Gastroesophageal sphincter (tissue), 4 donors: ENCODE results near the gene CCDC61. TPM values are rescaled to one million over a fixed set of nuclear protein-coding genes. Genes with fewer than 3 reads are reported as not detected.

Experiments
- ATAC-seq: fragments of 150-250 bp; one replicate; pipeline ENCODE4 v1.9.1; 2016; ENCODE audit warnings: mild to moderate bottlenecking, moderate library complexity
- H3K27ac ChIP-seq, 4 donors: fragments of 200-600 bp; sonication (generic) in 3 of 4; 1 replicate in 3 of 4; 2 replicates in 1 of 4; pipeline ENCODE4 v1.5.1; 2016 to 2019
- H3K27me3 ChIP-seq: fragments of 200-600 bp; sonication (generic); one replicate; pipeline ENCODE4 v1.5.1; 2019
- H3K36me3 ChIP-seq, 2 donors: fragments of 200-600 bp; sonication (generic); one replicate each; pipeline ENCODE4 v1.5.1; 2019; ENCODE audit warnings: control low read depth in 1 of 2
- H3K4me1 ChIP-seq, 3 donors: fragments of 200-600 bp; sonication (generic); 1 replicate in 2 of 3; 2 replicates in 1 of 3; pipeline ENCODE4 v1.5.1; 2016 to 2019; ENCODE audit warnings: control low read depth in 2 of 3
- H3K4me3 ChIP-seq, 2 donors: fragments of 200-600 bp; sonication (generic); one replicate each; pipeline ENCODE4 v1.5.1; 2019; ENCODE audit warnings: mild to moderate bottlenecking in 1 of 2, moderate library complexity in 1 of 2
- H3K9me3 ChIP-seq, 3 donors: fragments of 200-600 bp; sonication (generic); one replicate each; pipeline ENCODE4 v1.5.1; 2017 to 2019; ENCODE audit warnings: control low read depth in 2 of 3
- EP300 ChIP-seq: sonication (generic); formaldehyde crosslinking; IDR thresholded peaks from one replicate; pipeline ENCODE4 v1.6.1; 2017; ENCODE audit warnings: antibody characterized with exemption, mild to moderate bottlenecking
- POLR2A ChIP-seq, 2 donors: fragments of 450-650 bp; IDR thresholded peaks; one replicate each; pipeline ENCODE4 v1.6.1; 2017; ENCODE audit warnings: antibody characterized with exemption in 2 of 2, mild to moderate bottlenecking in 2 of 2, moderate library complexity in 1 of 2
- POLR2AphosphoS5 ChIP-seq: sonication (generic); formaldehyde crosslinking; IDR thresholded peaks from one replicate; pipeline ENCODE4 v1.6.1; 2017; ENCODE audit warnings: antibody characterized with exemption
- WGBS, 2 donors: methylation state at CpG; one replicate each; pipeline ENCODE4 v1.1.5; 2018; ENCODE audit warnings: low coverage in 1 of 2; 5-methylcytosine and 5-hydroxymethylcytosine counted together
- total RNA-seq, 4 donors: library from RNA; depleted of rRNA; stranded (reverse); fragments of >200 nt; gene quantifications; one replicate each; pipeline ENCODE4 v1.1.0, GENCODE V29; 2016
- TF ChIP-seq, protein P1 (sequence below), 4 experiments: fragments of 200-600 bp in 2 of 4; fragments of 450-650 bp in 2 of 4; sonication (generic) in 1 of 4; IDR thresholded peaks; one replicate each; pipeline ENCODE4 v1.5.1; 2017 to 2019; ENCODE audit warnings: antibody characterized with exemption in 4 of 4, mild to moderate bottlenecking in 2 of 4, moderate library complexity in 2 of 4

The CCDC61 gene
- total RNA-seq, 4 donors from 2014 or later: 4.2 to 9.4 (median 6.4) TPM

- H3K36me3 ChIP-seq: no peaks in the 10 kb centered on the region
- no peaks in the 10 kb centered on the region for H3K9me3 ChIP-seq
- ATAC-seq: no peak
- TF ChIP-seq POLR2AphosphoS5 (no peak), EP300 (no peak), POLR2A (IDR thresholded peaks at IDR 0.05) (no peak)
- TF ChIP-seq, protein P1, sequence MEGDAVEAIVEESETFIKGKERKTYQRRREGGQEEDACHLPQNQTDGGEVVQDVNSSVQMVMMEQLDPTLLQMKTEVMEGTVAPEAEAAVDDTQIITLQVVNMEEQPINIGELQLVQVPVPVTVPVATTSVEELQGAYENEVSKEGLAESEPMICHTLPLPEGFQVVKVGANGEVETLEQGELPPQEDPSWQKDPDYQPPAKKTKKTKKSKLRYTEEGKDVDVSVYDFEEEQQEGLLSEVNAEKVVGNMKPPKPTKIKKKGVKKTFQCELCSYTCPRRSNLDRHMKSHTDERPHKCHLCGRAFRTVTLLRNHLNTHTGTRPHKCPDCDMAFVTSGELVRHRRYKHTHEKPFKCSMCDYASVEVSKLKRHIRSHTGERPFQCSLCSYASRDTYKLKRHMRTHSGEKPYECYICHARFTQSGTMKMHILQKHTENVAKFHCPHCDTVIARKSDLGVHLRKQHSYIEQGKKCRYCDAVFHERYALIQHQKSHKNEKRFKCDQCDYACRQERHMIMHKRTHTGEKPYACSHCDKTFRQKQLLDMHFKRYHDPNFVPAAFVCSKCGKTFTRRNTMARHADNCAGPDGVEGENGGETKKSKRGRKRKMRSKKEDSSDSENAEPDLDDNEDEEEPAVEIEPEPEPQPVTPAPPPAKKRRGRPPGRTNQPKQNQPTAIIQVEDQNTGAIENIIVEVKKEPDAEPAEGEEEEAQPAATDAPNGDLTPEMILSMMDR (IDR thresholded peaks at IDR 0.05): no peak
- H3K4me3 ChIP-seq: no peak overlapping the region
- H3K4me1 ChIP-seq: peaks cover 0 to 8% (median 6%) of the 10 kb centered on the region in 3 donors
- 80 to 92% methylated on average over 1 to 3 of the region's 8 CpGs for WGBS, 2 donors
- peaks cover 91% of the 10 kb centered on the region for H3K27me3 ChIP-seq
- H3K27ac ChIP-seq: no peak overlapping the region
Observed at GRCh38 chr19:45953676-45954075, 41.6 kb upstream of the CCDC61 start.

DNA sequence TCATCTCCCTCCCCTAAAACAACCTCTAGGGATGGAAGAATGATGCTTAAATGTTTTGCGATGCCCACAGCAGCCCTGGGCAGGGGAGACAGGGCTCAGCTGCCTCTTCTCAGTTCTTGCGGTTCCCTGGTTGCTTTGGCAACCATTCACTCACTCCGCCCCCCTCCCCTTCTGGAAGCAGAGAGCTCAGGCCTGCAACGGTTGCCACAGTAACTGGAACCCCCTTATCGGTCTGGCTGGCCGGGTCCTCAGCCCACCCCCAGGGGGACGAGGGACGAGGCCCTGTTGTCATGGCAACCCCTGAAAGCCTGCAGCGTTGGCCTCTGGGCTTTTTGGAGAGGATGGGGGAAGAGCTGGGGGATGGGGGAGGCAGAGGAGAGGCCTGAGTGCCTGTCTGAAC is 41.1 kb upstream of the CCDC61 start:
- no peak overlapping the region for H3K27ac ChIP-seq
- ATAC-seq: no peak
- H3K27me3 ChIP-seq: peaks cover 95% of the 10 kb centered on the region

DNA sequence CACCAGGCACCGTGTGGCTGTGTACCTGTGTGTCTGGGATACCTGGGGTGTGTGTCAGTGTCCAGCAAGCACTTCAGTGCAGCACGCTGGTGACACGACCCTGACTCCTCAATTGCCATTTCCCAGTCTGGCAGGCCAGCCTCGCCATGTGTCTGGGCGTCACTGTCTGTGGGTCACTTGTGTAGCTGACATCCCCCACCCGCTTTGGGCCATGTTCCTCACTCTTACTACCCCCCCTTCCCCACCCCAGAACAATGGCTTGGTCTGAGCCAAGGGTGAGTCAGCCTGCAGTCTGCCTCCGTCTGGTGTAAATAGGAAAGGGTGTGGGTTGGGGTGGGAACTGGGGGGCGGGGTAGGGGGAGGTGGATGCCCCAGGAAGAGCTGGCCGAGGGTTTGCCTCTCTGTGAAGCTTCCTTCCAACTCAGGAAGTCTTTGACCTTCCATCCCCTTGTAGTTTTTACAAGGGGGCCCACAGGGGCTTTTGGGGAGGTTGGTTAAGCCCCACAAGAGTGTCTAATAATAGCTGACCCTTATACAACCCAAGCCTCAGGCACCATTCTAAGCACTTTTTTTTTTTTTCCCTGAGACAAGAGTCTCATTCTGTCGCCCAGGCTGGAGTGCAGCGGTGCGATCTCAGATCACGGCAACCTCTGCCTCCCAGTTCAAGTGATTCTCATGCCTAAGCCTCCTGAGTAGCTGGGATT is 39.2 kb upstream of the CCDC61 start:
- no peak overlapping the region for H3K4me3 ChIP-seq
- WGBS, 2 donors: 28 to 59% methylated on average over 5 to 7 of the region's 13 CpGs
- peak; percentile 80 for ATAC-seq
- H3K27ac ChIP-seq: peak overlapping the region in 3 of 4 donors; percentile 14 to 32 (median 29)
- TF ChIP-seq EP300 (no peak), POLR2AphosphoS5 (no peak), POLR2A (IDR thresholded peaks at IDR 0.05) (no peak)
- TF ChIP-seq, protein P1 (IDR thresholded peaks at IDR 0.05): no peak
- peaks cover 0 to 15% (median 6%) of the 10 kb centered on the region in 3 donors for H3K4me1 ChIP-seq
- H3K36me3 ChIP-seq: no peaks in the 10 kb centered on the region
- H3K27me3 ChIP-seq: peaks cover 98% of the 10 kb centered on the region
- H3K9me3 ChIP-seq: no peaks in the 10 kb centered on the region

More for the DNA sequence above, 41.1 kb upstream of the CCDC61 start:
- H3K4me1 ChIP-seq: peaks cover 0 to 8% (median 6%) of the 10 kb centered on the region in 3 donors
- WGBS, 2 donors: no CpG with 5 or more reads among the region's 9 CpGs
- no peaks in the 10 kb centered on the region for H3K36me3 ChIP-seq
- no peak for TF ChIP-seq EP300
- TF ChIP-seq POLR2AphosphoS5: no peak
- TF ChIP-seq POLR2A (IDR thresholded peaks at IDR 0.05): no peak
- TF ChIP-seq, protein P1 (IDR thresholded peaks at IDR 0.05): no peak
- H3K9me3 ChIP-seq: no peaks in the 10 kb centered on the region
- no peak overlapping the region for H3K4me3 ChIP-seq

GRCh38 chr19:45958320-45958719 is 36.9 kb upstream of the CCDC61 start:
- H3K27me3 ChIP-seq: peaks cover 93% of the 10 kb centered on the region
- H3K36me3 ChIP-seq: no peaks in the 10 kb centered on the region

DNA sequence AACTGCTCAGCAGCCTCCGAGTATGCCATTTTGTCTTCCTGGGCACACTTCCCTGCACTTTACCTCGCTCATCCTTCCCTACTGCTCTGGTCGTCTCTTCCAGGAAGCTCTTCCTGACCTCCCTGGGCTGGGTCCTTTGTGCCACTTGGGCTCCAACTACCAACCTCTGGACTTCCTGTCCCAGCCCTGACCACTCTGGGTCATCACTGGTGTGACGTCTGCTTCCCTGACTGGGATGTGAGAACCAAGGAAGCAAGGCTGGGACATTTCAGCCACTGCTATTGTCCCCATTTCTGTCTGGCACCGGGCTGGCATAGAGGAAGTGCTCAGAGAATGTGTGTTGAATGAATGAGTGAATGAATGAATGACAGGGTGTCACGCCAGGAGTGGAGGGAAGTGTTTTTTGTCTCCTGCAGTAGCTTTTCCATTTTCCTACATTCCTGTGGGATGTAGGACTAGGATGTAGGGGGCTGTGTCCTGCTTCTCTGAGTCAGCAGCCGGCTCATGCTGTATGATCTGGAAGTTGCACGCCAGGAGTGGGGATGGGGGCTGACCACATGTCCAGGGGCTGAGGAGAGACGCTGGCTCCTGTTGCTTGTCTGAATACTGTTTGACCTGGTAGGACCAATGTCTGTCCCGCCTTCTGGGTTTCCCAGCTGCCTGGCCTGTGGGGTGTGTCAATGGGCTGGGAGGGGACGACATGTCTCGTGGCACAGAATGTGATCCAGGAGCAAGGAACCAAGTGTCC is 36.3 kb upstream of the CCDC61 start:
- Histone ChIP-seq H3K27ac (peak overlapping the region in 1 of 4 donors; percentile 11), H3K4me3 (no peak overlapping the region), H3K9me3 (no peaks in the 10 kb centered on the region), H3K4me1 (peaks cover 0 to 7% (median 0%) of the 10 kb centered on the region in 3 donors), H3K36me3 (no peaks in the 10 kb centered on the region), H3K27me3 (peaks cover 93% of the 10 kb centered on the region)
- TF ChIP-seq, protein P1 (IDR thresholded peaks at IDR 0.05): no peak
- no peak for TF ChIP-seq EP300
- no peak for TF ChIP-seq POLR2AphosphoS5
- TF ChIP-seq POLR2A (IDR thresholded peaks at IDR 0.05): no peak
- WGBS, 2 donors: 54% methylated on average over 5 to 8 of the region's 12 CpGs
- no peak for ATAC-seq

More at GRCh38 chr19:45958320-45958719, 36.9 kb upstream of the CCDC61 start:
- ATAC-seq: no peak
- 92 to 100% methylated on average over 3 to 6 of the region's 6 CpGs for WGBS, 2 donors
- Histone ChIP-seq H3K27ac (no peak overlapping the region), H3K4me1 (peaks cover 0 to 7% (median 0%) of the 10 kb centered on the region in 3 donors), H3K4me3 (no peak overlapping the region), H3K9me3 (no peaks in the 10 kb centered on the region)
- TF ChIP-seq EP300 (no peak), POLR2AphosphoS5 (no peak), POLR2A (IDR thresholded peaks at IDR 0.05) (no peak)
